Measurements from ENCODE around the gene TNFAIP3.
"Not testable (repeated sequence)": the region's sequence is repeated elsewhere in the genome, so short reads cannot be mapped to it uniquely, and the experiment has no call there.

TNFAIP3 gene

GRCh38 chr6:137879885-137880745, 13.1 kb downstream of the TNFAIP3 start:
- no peak for FAIRE-seq

DNA sequence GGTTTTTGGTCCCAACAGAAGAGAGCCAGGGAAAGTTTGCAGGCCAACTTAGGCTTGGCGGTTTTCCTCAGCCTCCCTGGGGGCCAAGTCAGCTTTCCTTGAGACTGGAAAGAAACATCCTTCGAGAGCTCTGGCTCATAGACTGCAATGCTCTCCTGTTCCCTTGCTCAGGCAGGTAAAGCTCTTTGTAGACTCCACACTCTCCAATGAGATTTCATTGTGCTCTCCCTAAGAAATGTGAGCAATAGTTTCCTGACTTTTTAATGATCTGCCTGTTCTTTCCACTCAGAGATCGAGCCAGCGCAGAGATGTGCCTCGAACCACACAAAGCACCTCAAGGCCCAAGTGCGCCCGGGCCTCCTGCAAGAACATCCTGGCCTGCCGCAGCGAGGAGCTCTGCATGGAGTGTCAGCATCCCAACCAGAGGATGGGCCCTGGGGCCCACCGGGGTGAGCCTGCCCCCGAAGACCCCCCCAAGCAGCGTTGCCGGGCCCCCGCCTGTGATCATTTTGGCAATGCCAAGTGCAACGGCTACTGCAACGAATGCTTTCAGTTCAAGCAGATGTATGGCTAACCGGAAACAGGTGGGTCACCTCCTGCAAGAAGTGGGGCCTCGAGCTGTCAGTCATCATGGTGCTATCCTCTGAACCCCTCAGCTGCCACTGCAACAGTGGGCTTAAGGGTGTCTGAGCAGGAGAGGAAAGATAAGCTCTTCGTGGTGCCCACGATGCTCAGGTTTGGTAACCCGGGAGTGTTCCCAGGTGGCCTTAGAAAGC, 13.9 kb downstream of the TNFAIP3 start:
- no peak for FAIRE-seq

DNA sequence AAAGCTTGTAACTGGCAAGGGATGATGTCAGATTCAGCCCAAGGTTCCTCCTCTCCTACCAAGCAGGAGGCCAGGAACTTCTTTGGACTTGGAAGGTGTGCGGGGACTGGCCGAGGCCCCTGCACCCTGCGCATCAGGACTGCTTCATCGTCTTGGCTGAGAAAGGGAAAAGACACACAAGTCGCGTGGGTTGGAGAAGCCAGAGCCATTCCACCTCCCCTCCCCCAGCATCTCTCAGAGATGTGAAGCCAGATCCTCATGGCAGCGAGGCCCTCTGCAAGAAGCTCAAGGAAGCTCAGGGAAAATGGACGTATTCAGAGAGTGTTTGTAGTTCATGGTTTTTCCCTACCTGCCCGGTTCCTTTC, 14.4 kb downstream of the TNFAIP3 start:
- FAIRE-seq, result no peak

DNA sequence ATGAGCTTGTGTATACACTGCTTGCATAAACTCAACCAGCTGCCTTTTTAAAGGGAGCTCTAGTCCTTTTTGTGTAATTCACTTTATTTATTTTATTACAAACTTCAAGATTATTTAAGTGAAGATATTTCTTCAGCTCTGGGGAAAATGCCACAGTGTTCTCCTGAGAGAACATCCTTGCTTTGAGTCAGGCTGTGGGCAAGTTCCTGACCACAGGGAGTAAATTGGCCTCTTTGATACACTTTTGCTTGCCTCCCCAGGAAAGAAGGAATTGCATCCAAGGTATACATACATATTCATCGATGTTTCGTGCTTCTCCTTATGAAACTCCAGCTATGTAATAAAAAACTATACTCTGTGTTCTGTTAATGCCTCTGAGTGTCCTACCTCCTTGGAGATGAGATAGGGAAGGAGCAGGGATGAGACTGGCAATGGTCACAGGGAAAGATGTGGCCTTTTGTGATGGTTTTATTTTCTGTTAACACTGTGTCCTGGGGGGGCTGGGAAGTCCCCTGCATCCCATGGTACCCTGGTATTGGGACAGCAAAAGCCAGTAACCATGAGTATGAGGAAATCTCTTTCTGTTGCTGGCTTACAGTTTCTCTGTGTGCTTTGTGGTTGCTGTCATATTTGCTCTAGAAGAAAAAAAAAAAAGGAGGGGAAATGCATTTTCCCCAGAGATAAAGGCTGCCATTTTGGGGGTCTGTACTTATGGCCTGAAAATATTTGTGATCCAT, 15.3 kb downstream of the TNFAIP3 start:
- no peak for FAIRE-seq

- FAIRE-seq, result no peak
Measured at GRCh38 chr6:137883400-137884148, 16.5 kb downstream of the TNFAIP3 start.

DNA sequence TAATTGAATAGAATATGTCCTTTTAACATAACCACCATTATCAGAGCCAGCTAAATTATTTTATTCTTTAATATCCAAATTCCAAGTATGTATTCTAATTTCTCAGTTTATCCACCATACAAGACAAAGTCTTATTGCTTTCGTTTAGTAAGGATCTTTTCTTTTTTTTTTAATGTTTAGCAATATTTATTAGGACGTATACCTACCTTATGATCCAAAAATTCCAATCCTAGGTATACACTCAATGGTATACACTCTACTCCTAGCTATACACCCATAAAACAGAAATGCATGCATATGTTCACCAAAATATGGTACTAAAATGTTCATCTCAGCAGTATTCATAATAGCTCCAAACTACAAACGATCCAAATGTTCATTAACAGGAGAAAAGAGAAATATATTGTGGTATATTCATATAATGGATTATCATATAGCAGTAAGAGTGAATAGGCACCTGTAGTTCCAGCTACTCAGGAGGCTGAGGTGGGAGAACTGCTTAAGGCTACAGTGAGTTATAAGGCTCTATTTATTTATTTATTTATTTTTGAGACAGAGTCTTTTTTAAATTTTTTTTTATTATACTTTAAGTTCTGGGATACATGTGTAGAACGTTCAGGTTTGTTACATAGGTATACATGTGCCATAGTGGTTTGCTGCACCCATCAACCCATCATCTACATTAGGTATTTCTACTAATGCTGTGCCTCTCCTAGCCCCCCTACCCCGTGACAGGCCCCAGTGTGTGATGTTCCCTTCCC, 17.3 kb downstream of the TNFAIP3 start:
- FAIRE-seq, result no peak

DNA sequence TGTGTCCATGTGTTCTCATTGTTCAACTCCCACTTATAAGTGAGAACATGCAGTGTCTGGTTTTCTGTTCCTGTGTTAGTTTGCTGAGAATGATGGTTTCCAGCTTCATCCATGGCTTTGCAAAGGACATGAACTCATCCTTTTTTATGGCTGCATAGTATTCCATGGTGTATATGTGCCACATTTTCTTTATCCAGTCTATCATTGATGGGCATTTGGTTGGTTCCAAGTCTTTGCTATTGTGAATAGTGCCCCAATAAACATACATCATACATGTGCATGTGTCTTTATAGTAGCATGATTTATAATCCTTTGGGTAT, 17.8 kb downstream of the TNFAIP3 start:
- FAIRE-seq, result not testable (repeated sequence)

DNA sequence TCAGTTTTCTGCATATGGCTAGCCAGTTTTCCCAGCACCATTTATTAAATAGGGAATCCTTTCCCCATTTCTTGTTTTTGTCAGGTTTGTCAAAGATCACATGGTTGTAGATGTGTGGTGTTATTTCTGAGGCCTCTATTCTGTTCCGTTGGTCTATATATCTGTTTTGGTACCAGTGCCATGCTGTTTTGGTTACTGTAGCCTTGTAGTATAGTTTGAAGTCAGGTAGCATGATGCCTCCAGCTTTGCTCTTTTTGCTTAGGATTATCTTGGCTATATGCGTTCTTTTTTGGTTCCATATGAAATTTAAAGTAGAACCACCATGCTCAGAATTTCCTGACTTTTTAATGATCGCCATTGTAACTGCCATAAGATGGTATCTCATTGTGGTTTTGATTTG, 19.2 kb downstream of the TNFAIP3 start:
- FAIRE-seq, result not testable (repeated sequence)

DNA sequence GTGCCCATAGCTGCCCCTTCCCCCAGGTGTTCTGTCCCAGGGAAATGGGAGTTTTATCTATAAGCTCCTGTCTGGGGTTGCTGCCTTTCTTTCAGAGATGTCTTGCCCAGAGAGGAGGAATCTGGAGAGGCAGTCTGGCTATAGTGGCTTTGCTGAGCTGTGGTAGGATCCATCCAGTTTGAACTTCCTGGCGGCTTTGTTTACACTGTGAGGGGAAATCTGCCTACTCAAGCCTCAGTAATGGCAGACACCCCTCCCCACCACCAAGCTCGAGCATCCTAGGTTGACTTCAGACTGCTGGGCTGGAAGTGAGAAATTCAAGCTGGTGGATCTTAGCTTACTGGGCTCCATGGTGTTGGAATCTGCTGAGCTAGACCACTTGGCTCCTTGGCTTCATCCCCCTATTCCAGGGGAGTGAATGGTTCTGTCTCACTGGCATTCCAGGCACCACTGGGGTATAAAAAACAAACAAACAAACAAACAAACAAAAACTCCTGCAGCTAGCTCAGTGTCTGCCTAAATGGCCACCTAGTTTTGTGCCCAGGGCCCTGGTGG, 24.0 kb downstream of the TNFAIP3 start:
- no peak for FAIRE-seq

GRCh38 chr6:137892271-137892708, 25.2 kb downstream of the TNFAIP3 start:
- no peak for FAIRE-seq

GRCh38 chr6:137893181-137893580, 26.1 kb downstream of the TNFAIP3 start:
- FAIRE-seq, result no peak

DNA sequence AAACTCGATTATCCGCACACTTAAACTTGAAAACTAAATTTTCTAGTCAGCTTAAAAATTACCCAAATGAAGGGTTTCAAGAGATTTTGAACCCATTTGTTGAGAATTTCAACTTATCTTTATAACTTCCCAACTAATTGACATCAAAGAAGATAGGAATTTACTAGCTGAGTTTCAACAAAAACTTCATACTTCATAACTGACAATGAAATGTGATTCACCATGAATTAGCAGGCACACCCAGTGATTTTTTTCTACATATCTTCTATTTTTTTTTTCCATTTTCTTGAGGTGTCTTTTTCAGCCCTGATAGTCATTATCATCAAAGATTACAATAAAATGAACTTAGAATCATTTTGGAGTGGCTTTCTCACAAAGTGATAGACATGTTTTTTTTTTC, 26.7 kb downstream of the TNFAIP3 start:
- no peak for FAIRE-seq

DNA sequence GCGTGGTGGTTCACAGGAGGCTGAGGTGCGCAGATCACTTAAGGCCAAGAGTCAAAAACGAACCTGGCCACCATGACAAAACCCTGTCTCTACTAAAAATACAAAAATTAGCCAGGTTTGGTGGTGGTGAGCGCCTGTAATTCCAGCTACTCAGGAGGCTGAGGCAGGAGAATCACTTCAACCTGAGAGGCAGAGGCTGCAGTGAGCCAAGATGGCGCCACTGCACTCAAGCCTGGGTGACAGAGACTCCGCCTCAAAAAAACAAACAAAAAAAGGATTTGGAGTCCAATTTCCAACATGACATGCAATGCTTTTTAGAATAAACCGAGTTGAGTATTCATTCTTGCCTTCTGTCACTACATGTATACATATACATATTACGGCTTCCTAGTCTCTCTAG, 27.3 kb downstream of the TNFAIP3 start:
- not testable (repeated sequence) for FAIRE-seq

DNA sequence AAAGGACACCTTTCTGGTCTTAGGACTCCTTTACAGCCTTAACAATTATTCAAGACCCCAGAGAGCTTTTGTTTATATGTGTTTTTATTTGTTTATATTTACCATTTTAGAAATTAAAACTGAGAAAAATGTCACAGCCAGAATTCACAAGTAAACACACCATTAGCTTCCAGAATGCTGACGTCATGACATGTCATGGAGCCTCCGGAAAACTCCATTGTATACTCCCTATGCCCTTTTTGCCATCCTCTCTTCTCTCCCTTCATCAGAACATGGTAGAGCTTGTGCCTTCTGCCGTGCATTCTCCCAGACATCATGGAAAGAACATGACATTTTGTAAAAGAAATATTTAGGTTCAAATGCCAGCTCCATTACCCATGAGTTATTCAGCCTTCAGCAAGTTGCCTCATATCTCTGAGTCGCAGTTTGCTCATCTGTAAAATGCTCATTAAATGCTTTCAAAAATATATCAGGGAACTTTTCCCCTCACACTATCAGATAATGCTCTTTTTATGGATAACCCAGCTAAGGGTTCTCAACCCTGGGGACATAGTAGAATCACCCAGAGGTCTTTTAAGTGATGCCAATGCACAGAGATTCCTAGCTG, 27.8 kb downstream of the TNFAIP3 start:
- FAIRE-seq, result no peak

- no peak for FAIRE-seq
Measured at GRCh38 chr6:137896647-137897046, 29.6 kb downstream of the TNFAIP3 start.

- FAIRE-seq, result no peak
Measured at GRCh38 chr6:137900815-137901214, 33.8 kb downstream of the TNFAIP3 start.

- no peak for FAIRE-seq
Measured at GRCh38 chr6:137901454-137901853, 34.4 kb downstream of the TNFAIP3 start.

DNA sequence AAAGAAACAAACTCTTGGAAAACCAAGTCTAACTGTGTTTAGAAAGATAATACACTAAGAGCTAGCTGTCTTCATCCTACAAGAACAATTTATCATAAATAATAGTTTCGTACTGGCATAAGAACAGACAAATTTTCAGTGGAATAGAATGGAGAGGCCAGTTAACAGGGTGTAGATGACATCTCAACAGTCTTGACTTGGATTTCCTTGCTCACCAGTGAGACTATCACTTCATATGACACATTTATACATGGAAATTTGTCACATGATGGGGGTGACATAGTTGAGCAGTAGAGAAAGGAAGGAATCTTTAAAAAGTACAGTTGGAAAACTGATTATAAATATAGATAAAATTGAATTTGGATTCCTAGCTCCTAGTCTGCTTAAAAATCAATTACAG, 35.6 kb downstream of the TNFAIP3 start:
- no peak for FAIRE-seq

- no peak for FAIRE-seq
Measured at GRCh38 chr6:137903274-137903932, 36.3 kb downstream of the TNFAIP3 start.

DNA sequence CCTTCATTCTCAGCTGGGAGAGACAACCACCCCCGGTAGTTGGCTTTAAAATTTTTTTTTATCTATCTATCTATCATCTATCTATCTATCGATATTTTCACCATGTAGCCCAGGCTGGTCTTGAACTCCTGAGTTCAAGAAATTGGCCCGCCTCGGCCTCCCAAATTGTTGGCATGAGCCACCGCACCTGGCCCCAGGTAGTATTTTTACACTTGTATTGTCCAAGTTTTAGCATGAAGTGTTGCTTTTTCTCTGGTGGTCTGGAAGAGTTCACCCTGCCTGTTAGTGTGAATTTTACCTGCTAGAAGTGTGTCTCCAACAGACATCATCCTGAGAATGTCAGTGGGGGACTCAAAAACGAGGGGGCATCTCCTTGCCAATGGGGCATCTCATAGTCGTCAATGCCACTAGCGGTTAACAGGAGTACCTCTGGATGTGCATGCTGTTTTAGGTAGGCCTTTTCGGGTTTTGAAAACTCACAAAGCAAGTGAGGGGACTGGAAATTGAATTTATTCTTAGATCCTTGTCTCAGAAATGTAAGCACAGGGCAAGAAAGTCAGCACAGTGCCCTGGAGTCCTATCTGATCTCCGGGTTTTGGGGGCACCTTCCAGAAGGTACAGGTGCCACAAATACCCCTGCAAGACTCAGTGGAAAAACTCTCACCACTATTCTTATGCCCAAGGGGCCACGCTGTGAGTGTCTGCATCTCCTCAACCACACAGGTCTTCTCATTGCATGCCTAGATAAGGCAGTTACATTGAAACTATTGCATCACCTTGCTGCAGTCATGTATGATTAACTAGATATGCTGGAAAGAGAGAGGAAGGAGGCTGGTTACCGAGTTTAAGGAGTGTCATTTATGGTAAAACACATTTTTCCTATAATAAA, 37.1 kb downstream of the TNFAIP3 start:
- no peak for FAIRE-seq

Data from islet of Langerhans (tissue), 1 donor.